GM12872 (cell line): ENCODE results near the gene AJM1.

Experiments used
- TF ChIP-seq, protein P1 (sequence below): IDR thresholded peaks from 3 replicates; pipeline ENCODE4 v1.5.1; 2011; ENCODE audit warnings: low read depth, mild to moderate bottlenecking, low read length, moderate library complexity; ENCODE audit not compliant: insufficient read depth

Gene AJM1

GRCh38 chr9:136851941-136852663 is 9.8 kb downstream of the AJM1 start, which contains the start of gene MAMDC4:
Gene MAMDC4 (plus strand): TSS chr9:136852346. CDS start chr9:136852417, 71 bp downstream.
- TF ChIP-seq, protein P1, sequence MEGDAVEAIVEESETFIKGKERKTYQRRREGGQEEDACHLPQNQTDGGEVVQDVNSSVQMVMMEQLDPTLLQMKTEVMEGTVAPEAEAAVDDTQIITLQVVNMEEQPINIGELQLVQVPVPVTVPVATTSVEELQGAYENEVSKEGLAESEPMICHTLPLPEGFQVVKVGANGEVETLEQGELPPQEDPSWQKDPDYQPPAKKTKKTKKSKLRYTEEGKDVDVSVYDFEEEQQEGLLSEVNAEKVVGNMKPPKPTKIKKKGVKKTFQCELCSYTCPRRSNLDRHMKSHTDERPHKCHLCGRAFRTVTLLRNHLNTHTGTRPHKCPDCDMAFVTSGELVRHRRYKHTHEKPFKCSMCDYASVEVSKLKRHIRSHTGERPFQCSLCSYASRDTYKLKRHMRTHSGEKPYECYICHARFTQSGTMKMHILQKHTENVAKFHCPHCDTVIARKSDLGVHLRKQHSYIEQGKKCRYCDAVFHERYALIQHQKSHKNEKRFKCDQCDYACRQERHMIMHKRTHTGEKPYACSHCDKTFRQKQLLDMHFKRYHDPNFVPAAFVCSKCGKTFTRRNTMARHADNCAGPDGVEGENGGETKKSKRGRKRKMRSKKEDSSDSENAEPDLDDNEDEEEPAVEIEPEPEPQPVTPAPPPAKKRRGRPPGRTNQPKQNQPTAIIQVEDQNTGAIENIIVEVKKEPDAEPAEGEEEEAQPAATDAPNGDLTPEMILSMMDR: no peak

DNA sequence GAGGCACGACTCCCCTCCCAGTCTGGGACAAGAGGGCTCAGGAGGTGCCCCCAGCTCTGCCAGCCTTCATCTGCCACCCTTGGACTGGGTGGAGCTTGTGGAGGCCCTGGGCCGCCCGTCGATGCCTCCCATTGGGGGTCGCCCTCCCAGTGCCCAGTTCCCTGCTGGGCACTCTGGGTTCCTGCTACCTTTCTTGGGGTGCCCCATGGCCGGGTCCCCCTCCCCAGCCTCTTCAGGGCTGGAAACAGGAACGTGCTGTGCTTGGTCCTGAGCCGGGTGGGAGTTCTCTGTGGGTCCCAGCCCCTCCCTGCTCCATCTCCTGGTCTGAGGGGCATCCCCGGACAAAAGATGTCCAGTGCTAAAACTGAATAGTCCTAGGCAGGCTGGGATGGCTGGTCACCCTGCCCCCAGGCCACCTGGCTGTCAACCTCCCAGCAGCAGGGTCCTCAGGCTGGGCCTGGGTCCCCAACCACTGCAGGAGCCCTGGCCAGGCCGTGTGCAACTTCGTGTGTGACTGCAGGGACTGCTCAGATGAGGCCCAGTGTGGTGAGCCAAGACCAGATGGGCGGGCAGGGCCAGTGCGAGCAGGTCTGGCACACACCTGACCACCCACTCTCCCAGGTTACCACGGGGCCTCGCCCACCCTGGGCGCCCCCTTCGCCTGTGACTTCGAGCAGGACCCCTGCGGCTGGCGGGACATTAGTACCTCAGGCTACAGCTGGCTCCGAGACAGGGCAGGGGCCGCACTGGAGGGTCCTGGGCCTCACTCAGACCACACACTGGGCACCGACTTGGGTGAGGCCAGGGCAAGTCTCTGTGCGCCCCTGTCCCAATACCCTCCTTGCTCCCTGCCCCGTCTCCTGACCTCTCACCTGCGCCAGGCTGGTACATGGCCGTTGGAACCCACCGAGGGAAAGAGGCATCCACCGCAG is 10.7 kb downstream of the AJM1 start:
- TF ChIP-seq, protein P1: no peak

DNA sequence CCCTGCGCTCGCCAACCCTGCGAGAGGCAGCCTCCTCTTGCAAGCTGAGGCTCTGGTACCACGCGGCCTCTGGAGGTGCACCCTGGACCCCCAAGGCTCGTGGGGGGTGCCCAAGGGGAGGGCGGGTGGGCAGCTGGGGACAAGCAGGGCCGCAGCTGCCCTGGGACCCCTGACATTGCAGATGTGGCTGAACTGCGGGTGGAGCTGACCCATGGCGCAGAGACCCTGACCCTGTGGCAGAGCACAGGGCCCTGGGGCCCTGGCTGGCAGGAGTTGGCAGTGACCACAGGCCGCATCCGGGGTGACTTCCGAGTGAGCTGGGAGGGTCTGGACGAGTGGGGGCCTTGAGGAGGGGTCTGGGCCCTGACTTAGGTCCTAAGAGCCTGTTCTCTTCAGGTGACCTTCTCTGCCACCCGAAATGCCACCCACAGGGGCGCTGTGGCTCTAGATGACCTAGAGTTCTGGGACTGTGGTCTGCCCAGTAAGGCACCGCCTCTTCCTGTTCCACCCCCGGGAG is 11.4 kb downstream of the AJM1 start:
- TF ChIP-seq, protein P1: peak; percentile 46

DNA sequence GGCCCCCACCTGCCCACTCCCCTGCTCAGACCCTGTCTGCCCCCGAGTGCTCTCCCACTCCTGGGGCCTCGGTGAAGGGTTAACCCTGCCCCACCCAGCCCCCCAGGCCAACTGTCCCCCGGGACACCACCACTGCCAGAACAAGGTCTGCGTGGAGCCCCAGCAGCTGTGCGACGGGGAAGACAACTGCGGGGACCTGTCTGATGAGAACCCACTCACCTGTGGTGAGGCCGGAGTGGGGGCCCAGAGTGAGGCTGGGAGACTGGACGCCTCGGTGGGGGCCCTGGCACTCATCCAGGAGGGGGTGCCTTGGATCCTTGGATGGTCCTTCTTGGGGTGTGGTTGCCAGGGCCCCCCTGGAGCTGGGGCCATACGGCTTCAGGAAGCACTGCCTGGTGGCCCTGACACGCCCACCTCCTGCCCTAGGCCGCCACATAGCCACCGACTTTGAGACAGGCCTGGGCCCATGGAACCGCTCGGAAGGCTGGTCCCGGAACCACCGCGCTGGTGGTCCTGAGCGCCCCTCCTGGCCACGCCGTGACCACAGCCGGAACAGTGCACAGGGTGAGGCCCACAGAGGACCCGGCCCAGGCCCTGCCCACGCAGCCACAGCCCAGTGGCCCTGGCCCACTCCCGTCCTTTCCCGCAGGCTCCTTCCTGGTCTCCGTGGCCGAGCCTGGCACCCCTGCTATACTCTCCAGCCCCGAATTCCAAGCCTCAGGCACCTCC is 12.0 kb downstream of the AJM1 start:
- TF ChIP-seq, protein P1: no peak

GRCh38 chr9:136854842-136855460 is 12.7 kb downstream of the AJM1 start:
- TF ChIP-seq, protein P1: no peak

DNA sequence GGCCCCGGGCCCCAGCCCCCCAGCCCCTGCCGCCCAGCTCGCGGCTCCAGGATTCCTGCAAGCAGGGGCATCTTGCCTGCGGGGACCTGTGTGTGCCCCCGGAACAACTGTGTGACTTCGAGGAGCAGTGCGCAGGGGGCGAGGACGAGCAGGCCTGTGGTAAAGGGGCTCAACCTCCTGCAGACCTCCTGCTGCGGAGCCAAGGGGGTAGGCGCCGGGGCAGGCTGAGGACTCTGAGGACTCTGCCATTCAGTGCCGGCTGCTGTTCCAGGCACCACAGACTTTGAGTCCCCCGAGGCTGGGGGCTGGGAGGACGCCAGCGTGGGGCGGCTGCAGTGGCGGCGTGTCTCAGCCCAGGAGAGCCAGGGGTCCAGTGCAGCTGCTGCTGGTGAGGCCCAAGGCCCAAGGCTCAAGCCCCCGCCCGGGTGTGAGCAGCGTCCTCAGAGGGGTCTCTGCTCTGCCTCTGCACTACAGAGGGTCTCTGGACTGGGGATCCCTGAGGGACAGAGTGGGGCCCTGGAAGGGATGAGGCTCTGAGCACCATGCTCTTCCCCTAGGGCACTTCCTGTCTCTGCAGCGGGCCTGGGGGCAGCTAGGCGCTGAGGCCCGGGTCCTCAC is 13.3 kb downstream of the AJM1 start:
- TF ChIP-seq, protein P1: no peak
